GM19328 (cell line): ENCODE data around the gene RCC1.
"Not testable (repeated sequence)": the region's sequence is repeated elsewhere in the genome, so short reads cannot be mapped to it uniquely, and the experiment has no call there.

Experiments used
- ATAC-seq: cut with Tn5 transposase; IDR thresholded peaks from one replicate; pipeline ENCODE4 v1.9.1; 2021; ENCODE audit warnings: mild to moderate bottlenecking, moderate library complexity; ENCODE audit not compliant: unreplicated experiment

Gene RCC1

GRCh38 chr1:28510970-28511440 lies 5.2 kb downstream of the RCC1 start:
- ATAC-seq: no peak

- ATAC-seq: no peak
Measured at GRCh38 chr1:28512058-28512611, 6.3 kb downstream of the RCC1 start.

- ATAC-seq: not testable (repeated sequence)
Measured at GRCh38 chr1:28514445-28514933, 8.6 kb downstream of the RCC1 start.

- ATAC-seq: no peak
Measured at GRCh38 chr1:28516518-28516956, 10.7 kb downstream of the RCC1 start.

- ATAC-seq: no peak
Measured at GRCh38 chr1:28517649-28517999, 11.8 kb downstream of the RCC1 start.

GRCh38 chr1:28518000-28518744 lies 12.3 kb downstream of the RCC1 start:
- ATAC-seq: peak; percentile 63

- no peak for ATAC-seq
Measured at GRCh38 chr1:28518745-28519341, 13.0 kb downstream of the RCC1 start.

- ATAC-seq: no peak
Measured at GRCh38 chr1:28519946-28520725, 14.3 kb downstream of the RCC1 start.

- not testable (repeated sequence) for ATAC-seq
Measured at GRCh38 chr1:28520796-28521195, 15.0 kb downstream of the RCC1 start.

GRCh38 chr1:28521502-28522164 lies 15.8 kb downstream of the RCC1 start:
- no peak for ATAC-seq

GRCh38 chr1:28522537-28522936 lies 16.7 kb downstream of the RCC1 start:
- ATAC-seq: not testable (repeated sequence)

GRCh38 chr1:28525002-28525642 lies 19.3 kb downstream of the RCC1 start:
- not testable (repeated sequence) for ATAC-seq

- ATAC-seq: no peak
Measured at GRCh38 chr1:28526886-28527285, 21.0 kb downstream of the RCC1 start.

- ATAC-seq: no peak
Measured at GRCh38 chr1:28530456-28530855, 24.6 kb downstream of the RCC1 start.

- no peak for ATAC-seq
Measured at GRCh38 chr1:28534671-28535070, 28.8 kb downstream of the RCC1 start.

- ATAC-seq: no peak
Measured at GRCh38 chr1:28535180-28535579, 29.3 kb downstream of the RCC1 start.

GRCh38 chr1:28537457-28538199 lies 31.8 kb downstream of the RCC1 start:
- no peak for ATAC-seq

- ATAC-seq: no peak
Measured at GRCh38 chr1:28538286-28538685, 32.4 kb downstream of the RCC1 start.

- ATAC-seq: no peak
Measured at GRCh38 chr1:28540651-28541050, 34.8 kb downstream of the RCC1 start.
